ENCODE measurements around the gene CRHR2. TPM values are rescaled to one million over a fixed set of nuclear protein-coding genes. Genes with fewer than 3 reads are reported as not detected.

Gene CRHR2
- total and polyA plus RNA-seq, 4 donors = 0.23 to 1.5 TPM; not detected in 2

GRCh38 chr7:30664184-30664885 lies 17.9 kb downstream of the CRHR2 start:
- intact Hi-C loops (cut with DNase I) = no loop called here
- Histone ChIP-seq H3K4me1 (ENCODE audit: control insufficient read depth in 1 of 2, insufficient read depth in 2 of 2, low read length in 2 of 2) (no peaks in the 10 kb centered on the region), H3K27ac (ENCODE audit: low read depth in 1 of 2, low read length in 2 of 2) (no peak overlapping the region), H3K27me3 (ENCODE audit: control insufficient read depth in 1 of 2, insufficient read depth in 2 of 2, low read length in 1 of 2) (no peaks in the 10 kb centered on the region), H3K9me3 (ENCODE audit: control insufficient read depth, low read length) (no peaks in the 10 kb centered on the region), H3K4me3 (ENCODE audit: low read length in 2 of 2) (no peak overlapping the region), H3K36me3 (ENCODE audit: control insufficient read depth in 1 of 2, insufficient read depth in 2 of 2, low read length in 1 of 2) (no peaks in the 10 kb centered on the region)
- WGBS, 2 donors = 78 to 81% methylated on average over 2 of the region's 2 CpGs
- DNase-seq = no peak
- no peak for ATAC-seq (ENCODE audit: low FRiP score)

GRCh38 chr7:30663414-30663813 lies 18.8 kb downstream of the CRHR2 start:
- Histone ChIP-seq H3K27me3 (ENCODE audit: control insufficient read depth in 1 of 2, insufficient read depth in 2 of 2, low read length in 1 of 2) (no peaks in the 10 kb centered on the region), H3K4me3 (ENCODE audit: low read length in 2 of 2) (no peak overlapping the region), H3K36me3 (ENCODE audit: control insufficient read depth in 1 of 2, insufficient read depth in 2 of 2, low read length in 1 of 2) (no peaks in the 10 kb centered on the region), H3K4me1 (ENCODE audit: control insufficient read depth in 1 of 2, insufficient read depth in 2 of 2, low read length in 2 of 2) (no peaks in the 10 kb centered on the region), H3K9me3 (ENCODE audit: control insufficient read depth, low read length) (no peaks in the 10 kb centered on the region), H3K27ac (ENCODE audit: low read depth in 1 of 2, low read length in 2 of 2) (no peak overlapping the region)
- 60 to 68% methylated on average over 4 of the region's 4 CpGs for WGBS, 2 donors
- no peak for ATAC-seq (ENCODE audit: low FRiP score)
- no peak for DNase-seq
- intact Hi-C loops (cut with DNase I) = no loop called here

- ATAC-seq (ENCODE audit: low FRiP score) (no peak), DNase-seq (peak; percentile 36 to 59)
- WGBS, 2 donors = 92 to 95% methylated on average over 9 of the region's 9 CpGs
- Histone ChIP-seq H3K4me3 (ENCODE audit: low read length in 2 of 2) (no peak overlapping the region), H3K4me1 (ENCODE audit: control insufficient read depth in 1 of 2, insufficient read depth in 2 of 2, low read length in 2 of 2) (no peaks in the 10 kb centered on the region), H3K36me3 (ENCODE audit: control insufficient read depth in 1 of 2, insufficient read depth in 2 of 2, low read length in 1 of 2) (no peaks in the 10 kb centered on the region), H3K27me3 (ENCODE audit: control insufficient read depth in 1 of 2, insufficient read depth in 2 of 2, low read length in 1 of 2) (no peaks in the 10 kb centered on the region), H3K9me3 (ENCODE audit: control insufficient read depth, low read length) (no peaks in the 10 kb centered on the region), H3K27ac (ENCODE audit: low read depth in 1 of 2, low read length in 2 of 2) (no peak overlapping the region)
- intact Hi-C loops (cut with DNase I) = no loop called here
These were observed 19.8 kb downstream of the CRHR2 start for GRCh38 chr7:30662431-30662939.

DNA sequence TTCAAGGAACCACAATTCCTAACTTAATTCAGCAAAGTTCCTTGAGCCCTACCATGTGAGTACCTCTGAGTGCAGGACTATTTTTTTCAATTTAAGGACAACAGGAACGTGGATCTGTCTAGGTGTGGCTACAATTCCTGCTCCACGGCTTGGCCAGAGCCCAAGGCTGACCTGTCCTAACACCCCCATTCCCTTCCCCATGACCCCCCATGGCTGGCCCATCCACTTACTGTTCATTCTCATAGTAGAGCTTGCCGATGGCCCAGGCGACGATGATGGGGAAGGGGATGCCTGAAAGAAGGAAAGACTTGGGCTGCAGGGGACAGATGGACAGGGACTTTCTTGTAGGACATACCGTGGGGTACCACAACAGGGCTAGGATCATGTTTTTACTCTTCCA lies 20.3 kb downstream of the CRHR2 start:
- Histone ChIP-seq H3K9me3 (ENCODE audit: control insufficient read depth, low read length) (no peaks in the 10 kb centered on the region), H3K4me3 (ENCODE audit: low read length in 2 of 2) (no peak overlapping the region), H3K27ac (ENCODE audit: low read depth in 1 of 2, low read length in 2 of 2) (no peak overlapping the region), H3K36me3 (ENCODE audit: control insufficient read depth in 1 of 2, insufficient read depth in 2 of 2, low read length in 1 of 2) (no peaks in the 10 kb centered on the region), H3K27me3 (ENCODE audit: control insufficient read depth in 1 of 2, insufficient read depth in 2 of 2, low read length in 1 of 2) (no peaks in the 10 kb centered on the region), H3K4me1 (ENCODE audit: control insufficient read depth in 1 of 2, insufficient read depth in 2 of 2, low read length in 2 of 2) (no peaks in the 10 kb centered on the region)
- DNase-seq = peak; percentile 6 to 25
- ATAC-seq (ENCODE audit: low FRiP score) = no peak
- 88 to 91% methylated on average over 6 of the region's 6 CpGs for WGBS, 2 donors
- intact Hi-C loops (cut with DNase I) = no loop called here

DNA sequence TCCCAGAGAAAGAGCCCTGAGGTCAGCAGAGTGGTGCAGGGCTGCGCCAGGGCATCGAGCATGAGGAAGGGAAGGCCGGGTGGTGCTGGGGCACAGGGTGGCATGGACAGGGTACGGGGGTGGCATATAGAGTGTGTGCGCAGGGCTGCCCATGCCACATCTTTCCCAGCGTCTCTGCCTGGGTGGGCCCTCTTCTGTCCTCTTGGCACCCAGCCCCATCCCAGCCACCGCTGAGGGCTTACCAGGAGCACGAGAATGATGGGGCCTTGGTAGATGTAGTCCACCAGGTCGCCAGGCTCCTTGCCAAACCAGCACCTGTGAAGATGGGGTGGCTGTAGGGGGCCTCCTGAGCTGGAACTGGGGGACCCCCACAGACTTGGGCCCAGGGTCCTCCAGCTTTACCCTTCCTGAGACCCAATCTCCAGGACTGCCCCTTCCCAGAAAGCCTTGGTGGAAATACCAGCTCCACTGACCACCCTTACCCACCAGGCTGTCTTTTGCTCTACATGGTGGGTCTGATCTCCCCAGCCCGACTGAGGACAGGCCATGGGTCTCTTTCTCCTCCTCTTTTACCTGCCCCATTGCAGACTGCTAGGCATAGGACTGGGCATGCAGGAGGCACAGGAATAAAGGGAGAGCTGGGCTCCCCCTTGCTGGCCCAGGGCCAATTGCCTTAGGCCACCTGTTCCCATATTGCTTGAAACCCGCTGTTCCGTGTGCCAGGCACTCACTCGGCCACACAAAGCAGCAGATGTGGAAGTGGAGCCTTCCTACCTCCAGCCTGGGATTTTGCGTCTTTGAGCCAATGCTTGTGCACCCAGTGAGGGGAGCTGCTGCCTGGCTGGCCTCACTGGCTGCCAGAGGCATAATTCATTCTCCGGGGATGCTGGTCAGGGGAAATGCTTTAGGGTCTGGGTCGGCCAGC lies 21.7 kb downstream of the CRHR2 start:
- ATAC-seq (ENCODE audit: low FRiP score) (no peak), DNase-seq (peak; percentile 29 to 67)
- 76 to 79% methylated on average over 16 of the region's 16 CpGs for WGBS, 2 donors
- intact Hi-C loops (cut with DNase I) = no loop called here
- H3K4me1 ChIP-seq (ENCODE audit: control insufficient read depth in 1 of 2, insufficient read depth in 2 of 2, low read length in 2 of 2) = no peaks in the 10 kb centered on the region
- no peak overlapping the region for H3K4me3 ChIP-seq (ENCODE audit: low read length in 2 of 2)
- no peaks in the 10 kb centered on the region for H3K9me3 ChIP-seq (ENCODE audit: control insufficient read depth, low read length)
- H3K36me3 ChIP-seq (ENCODE audit: control insufficient read depth in 1 of 2, insufficient read depth in 2 of 2, low read length in 1 of 2) = no peaks in the 10 kb centered on the region
- no peak overlapping the region for H3K27ac ChIP-seq (ENCODE audit: low read depth in 1 of 2, low read length in 2 of 2)
- H3K27me3 ChIP-seq (ENCODE audit: control insufficient read depth in 1 of 2, insufficient read depth in 2 of 2, low read length in 1 of 2) = no peaks in the 10 kb centered on the region

GRCh38 chr7:30659312-30659711 lies 22.9 kb downstream of the CRHR2 start:
- DNase-seq (peak; percentile 9 to 46), ATAC-seq (ENCODE audit: low FRiP score) (no peak)
- no peaks in the 10 kb centered on the region for H3K27me3 ChIP-seq (ENCODE audit: control insufficient read depth in 1 of 2, insufficient read depth in 2 of 2, low read length in 1 of 2)
- 78 to 85% methylated on average over 3 of the region's 3 CpGs for WGBS, 2 donors
- intact Hi-C loops (cut with DNase I) = no loop called here
- no peaks in the 10 kb centered on the region for H3K36me3 ChIP-seq (ENCODE audit: control insufficient read depth in 1 of 2, insufficient read depth in 2 of 2, low read length in 1 of 2)
- no peak overlapping the region for H3K4me3 ChIP-seq (ENCODE audit: low read length in 2 of 2)
- H3K9me3 ChIP-seq (ENCODE audit: control insufficient read depth, low read length) = no peaks in the 10 kb centered on the region
- no peak overlapping the region for H3K27ac ChIP-seq (ENCODE audit: low read depth in 1 of 2, low read length in 2 of 2)
- no peaks in the 10 kb centered on the region for H3K4me1 ChIP-seq (ENCODE audit: control insufficient read depth in 1 of 2, insufficient read depth in 2 of 2, low read length in 2 of 2)

DNA sequence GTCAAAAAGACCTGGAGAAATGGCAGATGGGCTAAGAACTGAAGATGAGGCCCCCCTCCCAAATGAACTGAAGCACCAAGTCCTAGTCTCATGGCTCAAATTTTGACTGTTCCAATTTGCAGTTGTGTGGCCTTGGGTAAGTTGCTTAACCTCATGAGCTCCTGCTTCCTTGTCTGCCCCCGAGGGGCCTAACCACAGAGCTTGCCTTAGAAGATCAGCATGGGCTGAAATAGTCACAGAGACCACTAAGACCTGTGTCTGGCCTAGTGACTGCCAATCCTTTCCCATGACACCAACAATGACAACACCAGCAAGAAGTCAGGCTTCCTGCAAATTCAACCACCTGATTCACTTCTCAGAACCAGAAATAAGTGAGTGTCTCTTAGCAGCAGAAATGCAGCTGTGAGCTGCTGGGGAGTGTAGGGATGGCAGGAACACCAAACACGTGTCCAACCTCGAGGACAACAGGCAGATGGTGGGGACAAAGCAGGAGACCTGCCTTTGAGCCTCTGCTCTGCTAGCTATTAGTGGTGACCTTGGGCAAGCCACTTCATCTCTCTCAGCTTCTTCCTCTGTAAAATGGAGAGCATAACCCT lies 23.7 kb downstream of the CRHR2 start:
- WGBS, 2 donors = 82 to 83% methylated on average over 3 of the region's 3 CpGs
- H3K9me3 ChIP-seq (ENCODE audit: control insufficient read depth, low read length) = no peaks in the 10 kb centered on the region
- intact Hi-C loops (cut with DNase I) = no loop called here
- DNase-seq = peak in 1 of 2 donors; percentile 17
- no peak for ATAC-seq (ENCODE audit: low FRiP score)
- H3K27ac ChIP-seq (ENCODE audit: low read depth in 1 of 2, low read length in 2 of 2) = no peak overlapping the region
- H3K27me3 ChIP-seq (ENCODE audit: control insufficient read depth in 1 of 2, insufficient read depth in 2 of 2, low read length in 1 of 2) = no peaks in the 10 kb centered on the region
- H3K4me1 ChIP-seq (ENCODE audit: control insufficient read depth in 1 of 2, insufficient read depth in 2 of 2, low read length in 2 of 2) = no peaks in the 10 kb centered on the region
- H3K36me3 ChIP-seq (ENCODE audit: control insufficient read depth in 1 of 2, insufficient read depth in 2 of 2, low read length in 1 of 2) = no peaks in the 10 kb centered on the region
- no peak overlapping the region for H3K4me3 ChIP-seq (ENCODE audit: low read length in 2 of 2)

DNA sequence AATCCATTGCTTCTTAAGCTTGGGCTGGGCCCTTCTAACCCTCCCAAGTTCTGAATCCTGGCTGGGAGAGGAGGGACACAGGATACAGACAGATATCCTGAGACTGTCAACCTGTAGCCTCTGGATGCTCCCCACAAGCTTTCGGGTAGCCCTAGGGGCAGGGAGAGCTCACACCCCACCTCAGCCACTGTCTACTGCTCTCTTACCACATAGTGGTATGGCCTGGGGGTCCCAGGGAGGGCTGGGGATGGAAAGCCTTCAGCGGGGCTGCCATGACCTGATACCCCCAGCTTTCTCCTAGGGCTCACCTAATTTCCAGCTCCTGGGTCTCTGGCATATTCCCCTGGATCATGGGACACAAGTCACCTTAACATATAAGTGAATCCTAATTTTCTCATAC lies 25.1 kb downstream of the CRHR2 start:
- H3K36me3 ChIP-seq (ENCODE audit: control insufficient read depth in 1 of 2, insufficient read depth in 2 of 2, low read length in 1 of 2) = no peaks in the 10 kb centered on the region
- 89 to 95% methylated on average over 2 of the region's 2 CpGs for WGBS, 2 donors
- DNase-seq (peak in 1 of 2 donors; percentile 11), ATAC-seq (ENCODE audit: low FRiP score) (no peak)
- H3K4me1 ChIP-seq (ENCODE audit: control insufficient read depth in 1 of 2, insufficient read depth in 2 of 2, low read length in 2 of 2) = no peaks in the 10 kb centered on the region
- H3K27ac ChIP-seq (ENCODE audit: low read depth in 1 of 2, low read length in 2 of 2) = no peak overlapping the region
- H3K27me3 ChIP-seq (ENCODE audit: control insufficient read depth in 1 of 2, insufficient read depth in 2 of 2, low read length in 1 of 2) = no peaks in the 10 kb centered on the region
- intact Hi-C loops (cut with DNase I) = no loop called here
- H3K9me3 ChIP-seq (ENCODE audit: control insufficient read depth, low read length) = no peaks in the 10 kb centered on the region
- H3K4me3 ChIP-seq (ENCODE audit: low read length in 2 of 2) = no peak overlapping the region

Measured in aorta (tissue), 5 donors.